Stimulated activated CD4-positive, alpha-beta T cell treated with anti-CD3 and anti-CD28 coated beads, Interleukin-15, amount 100 ng/mL, for 24 hours (primary cell): Measurements from ENCODE around the gene NOTCH1.
A peak's percentile ranks its signal among the peaks of the same experiment; 100 is the strongest.
"Not testable (repeated sequence)": the region's sequence is repeated elsewhere in the genome, so short reads cannot be mapped to it uniquely, and the experiment has no call there.

Experiments used
- DNase-seq: peaks from one replicate; pipeline ENCODE4 v3.0.0-alpha.2; 2020

NOTCH1 gene

GRCh38 chr9:136578915-136579649 is 33.2 kb upstream of the NOTCH1 start:
- no peak for DNase-seq

GRCh38 chr9:136578626-136578914 is 32.7 kb upstream of the NOTCH1 start:
- DNase-seq = no peak

GRCh38 chr9:136577941-136578625 is 32.2 kb upstream of the NOTCH1 start:
- no peak for DNase-seq

GRCh38 chr9:136576269-136576626 is 30.4 kb upstream of the NOTCH1 start:
- peak; percentile 26 for DNase-seq

GRCh38 chr9:136575626-136576268 is 29.9 kb upstream of the NOTCH1 start:
- no peak for DNase-seq

GRCh38 chr9:136574606-136575005 is 28.8 kb upstream of the NOTCH1 start:
- not testable (repeated sequence) for DNase-seq

- no peak for DNase-seq
Measured at GRCh38 chr9:136572828-136573625, 27.2 kb upstream of the NOTCH1 start.

GRCh38 chr9:136572003-136572827 is 26.4 kb upstream of the NOTCH1 start:
- no peak for DNase-seq

- no peak for DNase-seq
Measured at GRCh38 chr9:136571531-136571930, 25.7 kb upstream of the NOTCH1 start.

- DNase-seq = no peak
Measured at GRCh38 chr9:136570916-136571315, 25.1 kb upstream of the NOTCH1 start.

GRCh38 chr9:136570191-136570845 is 24.5 kb upstream of the NOTCH1 start:
- no peak for DNase-seq

GRCh38 chr9:136569526-136570148 is 23.8 kb upstream of the NOTCH1 start:
- DNase-seq = no peak

GRCh38 chr9:136568288-136569081 is 22.6 kb upstream of the NOTCH1 start:
- DNase-seq = no peak

- DNase-seq = no peak
Measured at GRCh38 chr9:136567651-136568287, 21.9 kb upstream of the NOTCH1 start.

- no peak for DNase-seq
Measured at GRCh38 chr9:136566901-136567300, 21.1 kb upstream of the NOTCH1 start.

- DNase-seq = no peak
Measured at GRCh38 chr9:136566553-136566895, 20.7 kb upstream of the NOTCH1 start.

- no peak for DNase-seq
Measured at GRCh38 chr9:136565715-136566552, 20.1 kb upstream of the NOTCH1 start.

GRCh38 chr9:136565086-136565714 is 19.4 kb upstream of the NOTCH1 start:
- no peak for DNase-seq
